GM12801 (cell line): ENCODE data around the gene PER1.

Source experiments
- TF ChIP-seq, protein P1 (sequence below): IDR thresholded peaks from one replicate; pipeline ENCODE4 v1.5.1; 2011; ENCODE audit warnings: control low read depth; ENCODE audit not compliant: insufficient read length; ENCODE audit errors: extremely low read depth

Gene PER1

DNA sequence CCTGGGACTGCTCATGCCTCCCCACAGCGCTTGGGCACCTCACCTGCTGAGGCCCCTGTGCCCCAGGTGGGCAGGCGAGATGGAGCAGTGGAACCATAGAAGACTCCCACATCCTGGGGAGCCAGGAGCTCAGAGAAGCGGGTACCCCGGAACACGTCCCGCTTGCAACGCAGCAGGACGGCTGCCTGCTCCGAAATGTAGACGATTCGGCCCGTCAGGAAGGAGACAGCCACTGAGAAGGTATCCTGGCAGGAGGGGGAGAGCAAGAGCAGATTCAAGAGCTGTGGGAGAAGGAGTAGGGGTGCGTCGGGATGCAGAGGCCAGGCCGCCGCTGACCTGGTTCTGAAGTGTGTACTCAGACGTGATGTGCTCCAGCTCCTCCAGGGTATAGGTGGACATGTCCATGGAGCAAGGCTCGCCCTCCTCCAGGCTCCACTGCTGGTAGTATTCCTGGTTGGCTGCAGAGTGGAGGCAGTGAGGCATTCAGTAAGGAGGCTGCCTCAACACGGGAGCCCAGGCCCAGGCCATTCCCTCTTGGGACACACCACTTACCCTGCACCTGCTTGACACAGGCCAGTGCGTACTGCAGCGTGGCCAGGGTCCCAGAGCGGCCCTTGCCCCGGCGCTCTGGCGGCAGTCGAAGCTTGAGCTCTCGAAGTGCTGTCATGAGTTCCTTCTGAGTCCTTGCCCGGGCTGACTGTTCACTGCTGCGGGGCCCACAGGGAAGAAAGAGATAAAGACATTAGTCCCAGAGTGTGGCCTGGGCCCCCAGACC, 2.6 kb downstream of the PER1 start:
- TF ChIP-seq, protein P1, sequence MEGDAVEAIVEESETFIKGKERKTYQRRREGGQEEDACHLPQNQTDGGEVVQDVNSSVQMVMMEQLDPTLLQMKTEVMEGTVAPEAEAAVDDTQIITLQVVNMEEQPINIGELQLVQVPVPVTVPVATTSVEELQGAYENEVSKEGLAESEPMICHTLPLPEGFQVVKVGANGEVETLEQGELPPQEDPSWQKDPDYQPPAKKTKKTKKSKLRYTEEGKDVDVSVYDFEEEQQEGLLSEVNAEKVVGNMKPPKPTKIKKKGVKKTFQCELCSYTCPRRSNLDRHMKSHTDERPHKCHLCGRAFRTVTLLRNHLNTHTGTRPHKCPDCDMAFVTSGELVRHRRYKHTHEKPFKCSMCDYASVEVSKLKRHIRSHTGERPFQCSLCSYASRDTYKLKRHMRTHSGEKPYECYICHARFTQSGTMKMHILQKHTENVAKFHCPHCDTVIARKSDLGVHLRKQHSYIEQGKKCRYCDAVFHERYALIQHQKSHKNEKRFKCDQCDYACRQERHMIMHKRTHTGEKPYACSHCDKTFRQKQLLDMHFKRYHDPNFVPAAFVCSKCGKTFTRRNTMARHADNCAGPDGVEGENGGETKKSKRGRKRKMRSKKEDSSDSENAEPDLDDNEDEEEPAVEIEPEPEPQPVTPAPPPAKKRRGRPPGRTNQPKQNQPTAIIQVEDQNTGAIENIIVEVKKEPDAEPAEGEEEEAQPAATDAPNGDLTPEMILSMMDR: no peak

DNA sequence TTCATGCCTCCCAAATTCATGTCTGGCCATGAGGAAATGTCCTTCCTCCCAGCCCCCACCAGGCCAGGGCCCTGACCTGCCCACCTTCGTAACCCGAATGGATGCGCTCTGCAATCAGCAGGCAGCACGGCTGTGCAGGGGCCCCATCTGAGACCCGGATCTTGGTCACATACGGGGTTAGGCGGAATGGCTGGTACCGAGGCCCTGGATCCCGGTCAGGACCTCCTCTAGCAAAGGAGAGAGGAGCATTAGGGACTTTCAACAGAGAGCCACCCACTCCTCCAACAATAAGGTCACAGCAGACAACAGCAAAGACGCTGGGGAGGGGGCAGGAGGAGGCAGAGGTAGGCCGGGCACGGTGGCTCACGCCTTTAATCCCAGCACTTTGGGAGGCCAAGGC, 3.6 kb downstream of the PER1 start:
- TF ChIP-seq, protein P1: no peak

DNA sequence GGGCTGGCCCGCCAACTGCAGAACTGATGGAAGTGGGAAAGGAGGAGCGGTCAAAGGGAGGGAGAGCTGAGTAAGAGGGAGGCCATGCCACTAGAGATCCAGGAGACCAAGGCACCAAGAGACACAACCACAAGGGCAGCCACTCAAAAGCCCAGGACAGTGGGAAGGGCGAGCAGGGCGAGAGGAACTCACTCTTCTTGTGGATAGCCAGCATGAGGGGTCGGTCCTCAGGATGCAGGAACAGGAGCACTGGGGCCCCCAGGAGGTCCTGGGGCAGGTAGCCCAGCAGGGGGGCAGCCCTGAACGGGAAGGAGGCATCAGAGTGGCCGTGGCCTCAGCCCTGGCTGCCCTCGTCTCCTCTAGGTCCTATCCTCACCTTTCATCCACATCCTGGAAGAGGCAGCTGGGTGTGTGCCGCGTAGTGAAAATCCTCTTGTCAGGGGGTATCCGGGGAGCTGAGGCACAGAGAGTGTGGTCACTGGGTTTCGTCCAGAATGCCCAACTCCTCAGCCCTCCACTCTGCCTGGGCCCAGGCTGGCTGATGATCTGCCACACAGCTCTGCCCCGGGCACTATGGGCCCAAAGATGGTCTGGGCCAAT, 4.3 kb downstream of the PER1 start:
- TF ChIP-seq, protein P1: no peak

DNA sequence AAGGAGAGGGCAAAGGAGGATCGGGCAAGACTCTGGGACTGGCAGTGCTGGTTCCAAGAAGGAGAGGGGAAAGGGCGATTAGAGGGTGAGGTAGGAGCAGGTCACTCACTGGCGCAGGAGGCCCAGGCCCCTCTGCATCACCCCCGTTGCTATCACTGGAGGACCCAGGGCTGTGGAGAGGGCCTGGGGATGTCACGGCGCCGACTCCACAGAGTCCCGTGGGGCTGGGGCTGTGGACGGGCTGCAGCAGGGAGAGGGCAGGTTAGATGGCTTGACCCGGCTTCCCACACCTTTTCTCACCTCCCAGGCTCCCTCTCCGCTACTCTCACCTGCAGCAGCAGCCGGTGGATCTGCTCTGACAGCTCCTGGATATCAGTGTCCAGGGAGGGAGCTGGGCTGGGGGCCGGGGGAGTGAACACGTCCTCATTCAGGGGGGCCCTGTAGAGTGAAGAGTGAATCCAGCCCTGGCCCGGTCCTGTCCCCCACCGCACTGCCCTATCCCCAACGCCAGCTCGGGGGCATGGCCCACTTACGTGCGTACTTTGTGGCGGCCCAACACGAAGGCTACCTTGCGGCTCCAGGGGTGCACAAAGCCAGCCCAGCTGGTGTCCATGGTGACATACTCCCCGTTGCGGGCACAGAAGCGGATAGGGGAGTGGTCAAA, 4.9 kb downstream of the PER1 start:
- TF ChIP-seq, protein P1: no peak

DNA sequence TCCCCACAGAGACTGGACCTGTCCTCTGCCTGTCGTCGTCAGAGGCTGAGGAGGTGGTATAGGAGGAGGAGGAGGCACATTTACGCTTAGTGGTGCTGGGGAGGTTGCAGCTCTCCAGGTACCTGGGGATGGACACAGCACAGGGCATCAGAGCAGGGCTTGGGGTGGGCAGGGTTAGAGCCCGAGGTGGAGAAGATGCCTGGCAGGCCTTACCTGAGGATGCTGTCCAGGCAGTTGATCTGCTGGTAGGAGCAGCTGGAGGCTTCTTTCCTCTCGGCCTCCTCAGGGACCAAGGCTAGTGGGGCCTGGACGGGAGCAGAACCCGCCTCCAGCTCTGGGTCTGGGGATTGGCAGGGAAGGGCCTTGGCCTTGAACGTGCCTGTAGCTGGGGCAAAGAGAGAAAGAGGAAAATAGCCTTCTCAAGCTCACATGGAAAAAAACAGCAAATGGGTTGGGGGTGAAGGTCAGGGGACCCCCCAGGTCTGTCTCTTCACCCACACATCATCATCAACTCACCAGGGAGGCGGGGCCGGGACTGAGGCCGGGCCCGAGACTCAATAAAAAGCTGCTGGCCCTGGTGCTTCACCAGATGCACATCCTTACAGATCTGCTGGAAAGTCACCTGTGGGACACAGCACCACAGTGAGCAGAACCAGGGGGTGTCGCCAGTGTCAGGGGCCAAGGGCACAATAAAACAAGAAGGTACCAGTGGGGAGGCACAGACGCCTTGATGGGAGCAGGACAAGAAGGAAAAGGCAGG, 5.6 kb downstream of the PER1 start:
- TF ChIP-seq, protein P1: no peak

- TF ChIP-seq, protein P1: no peak
Observed at GRCh38 chr17:8145811-8146210, 6.4 kb downstream of the PER1 start.
